Natural killer cell (primary cell): ENCODE data around the gene ACKR3. TPM values are rescaled to one million over a fixed set of nuclear protein-coding genes. Genes with fewer than 3 reads are reported as not detected.

Experiments used
- ATAC-seq, 3 donors: fragments of 150-1000 bp in 2 of 3; fragments of 200-7000 bp in 1 of 3; cut with Tn5 transposase; 1 replicate in 1 of 3; 2 replicates in 2 of 3; pipeline ENCODE4 v1.10.0; 2021; ENCODE audit warnings: mild to moderate bottlenecking in 2 of 3, moderate library complexity in 2 of 3
- DNase-seq, 2 donors: peaks; one replicate each; pipeline versions ENCODE4 v3.0.0 to v3.0.0-alpha.2; 2013 to 2021; ENCODE audit warnings: mixed read lengths in 1 of 2
- H3K27ac ChIP-seq: one replicate; pipeline ENCODE4 v1.5.1; 2013; ENCODE audit warnings: mild to moderate bottlenecking, low read length
- H3K27me3 ChIP-seq: one replicate; pipeline ENCODE4 v1.6.1; 2013; ENCODE audit warnings: low read length; ENCODE audit not compliant: control insufficient read depth, insufficient read depth
- H3K36me3 ChIP-seq: one replicate; pipeline ENCODE4 v1.6.1; 2013; ENCODE audit warnings: low read length; ENCODE audit not compliant: control insufficient read depth, insufficient read depth
- H3K4me1 ChIP-seq: one replicate; pipeline ENCODE4 v1.6.1; 2013; ENCODE audit warnings: low read length; ENCODE audit not compliant: control insufficient read depth, insufficient read depth
- H3K4me3 ChIP-seq: one replicate; pipeline ENCODE4 v1.5.1; 2013; ENCODE audit warnings: low read length
- H3K9me3 ChIP-seq: one replicate; pipeline ENCODE4 v1.6.1; 2013; ENCODE audit warnings: low read length; ENCODE audit not compliant: control insufficient read depth, insufficient read depth
- H3K27ac Mint-ChIP-seq, 2 donors: one replicate each; pipeline ENCODE4 v1.8.0; 2022; ENCODE audit warnings: mild to moderate bottlenecking in 2 of 2, mixed read lengths in 2 of 2, moderate library complexity in 1 of 2
- H3K27me3 Mint-ChIP-seq, 2 donors: one replicate each; pipeline ENCODE4 v1.8.0; 2022; ENCODE audit warnings: low read depth in 2 of 2, mixed read lengths in 2 of 2
- H3K36me3 Mint-ChIP-seq: one replicate; pipeline ENCODE4 v1.8.0; 2022; ENCODE audit warnings: mixed read lengths
- H3K4me1 Mint-ChIP-seq, 2 donors: one replicate each; pipeline ENCODE4 v1.8.0; 2022; ENCODE audit warnings: mixed read lengths in 2 of 2
- H3K4me3 Mint-ChIP-seq: one replicate; pipeline ENCODE4 v1.8.0; 2022; ENCODE audit warnings: mild to moderate bottlenecking, moderate library complexity, mixed read lengths
- H3K9me3 Mint-ChIP-seq, 2 donors: one replicate each; pipeline ENCODE4 v1.8.0; 2022; ENCODE audit warnings: mixed read lengths in 2 of 2
- WGBS: methylation state at CpG from one replicate; pipeline ENCODE4 v1.1.7; 2013; ENCODE audit warnings: missing lambda C conversion rate; ENCODE audit not compliant: insufficient coverage; 5-methylcytosine and 5-hydroxymethylcytosine counted together
- intact Hi-C: fragments of 100-400 bp; cut with micrococcal nuclease; formaldehyde crosslinking; loops from one replicate; pipeline ENCODE4 v1.14.2; 2022
- total RNA-seq, 4 donors: library from RNA; stranded (reverse); fragments of 120-200 nt in 1 of 4; gene quantifications; one replicate each; pipeline versions ENCODE4 v1.2.3 to v1.2.4, GENCODE V29; 2013 to 2022
- TF ChIP-seq, protein P1 (sequence below): fragments of 200-600 bp; IDR thresholded peaks from one replicate; pipeline ENCODE4 v1.8.0; 2022; ENCODE audit warnings: antibody characterized with exemption

The ACKR3 gene
- total RNA-seq, 3 donors from 2014 or later (not counting 1 experiment from before 2014, with no cell fraction given): 4.4 to 5.5 (median 4.6) TPM

DNA sequence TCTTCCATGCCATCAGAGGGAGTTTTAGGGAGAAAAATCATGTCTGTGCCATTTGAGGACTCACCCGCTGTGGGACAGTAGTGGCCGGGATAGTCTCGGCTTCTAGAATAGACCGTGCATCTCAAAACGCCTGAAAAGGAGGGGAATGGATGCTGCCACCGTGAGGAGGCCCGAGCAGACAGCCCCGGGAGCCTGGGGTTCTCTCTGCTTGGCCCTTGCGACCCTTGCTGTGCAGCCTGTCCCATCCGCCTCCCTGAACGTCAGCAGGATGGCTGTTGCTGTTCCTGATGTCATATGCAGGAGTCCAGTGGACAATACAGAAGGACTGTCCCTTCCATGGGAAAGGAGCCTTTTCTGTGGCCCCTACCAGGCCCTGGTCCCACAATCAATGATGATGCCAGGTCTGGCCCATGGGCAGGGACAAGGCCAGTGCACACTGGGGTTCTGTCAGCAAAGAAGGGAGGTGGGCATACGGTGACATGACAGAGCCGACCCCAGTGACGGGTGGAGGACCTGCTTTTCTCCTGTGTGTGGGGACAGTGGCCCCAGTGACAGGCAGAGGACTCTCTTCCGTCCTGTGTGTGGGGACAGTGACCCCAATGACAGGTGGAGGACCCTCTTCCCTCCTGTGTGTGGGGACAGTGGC, 58.8 kb downstream of the ACKR3 start:
- Mint-ChIP-seq H3K27ac (no peak overlapping the region), H3K4me1 (peaks cover 0 to 15% of the 10 kb centered on the region in 2 donors), H3K27me3 (peaks cover 0 to 13% of the 10 kb centered on the region in 2 donors), H3K9me3 (no peaks in the 10 kb centered on the region), H3K4me3 (no peak overlapping the region), H3K36me3 (no peaks in the 10 kb centered on the region)
- ATAC-seq (no peak), DNase-seq (no peak)
- TF ChIP-seq, protein P1, sequence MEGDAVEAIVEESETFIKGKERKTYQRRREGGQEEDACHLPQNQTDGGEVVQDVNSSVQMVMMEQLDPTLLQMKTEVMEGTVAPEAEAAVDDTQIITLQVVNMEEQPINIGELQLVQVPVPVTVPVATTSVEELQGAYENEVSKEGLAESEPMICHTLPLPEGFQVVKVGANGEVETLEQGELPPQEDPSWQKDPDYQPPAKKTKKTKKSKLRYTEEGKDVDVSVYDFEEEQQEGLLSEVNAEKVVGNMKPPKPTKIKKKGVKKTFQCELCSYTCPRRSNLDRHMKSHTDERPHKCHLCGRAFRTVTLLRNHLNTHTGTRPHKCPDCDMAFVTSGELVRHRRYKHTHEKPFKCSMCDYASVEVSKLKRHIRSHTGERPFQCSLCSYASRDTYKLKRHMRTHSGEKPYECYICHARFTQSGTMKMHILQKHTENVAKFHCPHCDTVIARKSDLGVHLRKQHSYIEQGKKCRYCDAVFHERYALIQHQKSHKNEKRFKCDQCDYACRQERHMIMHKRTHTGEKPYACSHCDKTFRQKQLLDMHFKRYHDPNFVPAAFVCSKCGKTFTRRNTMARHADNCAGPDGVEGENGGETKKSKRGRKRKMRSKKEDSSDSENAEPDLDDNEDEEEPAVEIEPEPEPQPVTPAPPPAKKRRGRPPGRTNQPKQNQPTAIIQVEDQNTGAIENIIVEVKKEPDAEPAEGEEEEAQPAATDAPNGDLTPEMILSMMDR: no peak
- H3K27ac ChIP-seq: no peak overlapping the region
- WGBS: 80% methylated on average over 15 of the region's 15 CpGs
- no peaks in the 10 kb centered on the region for H3K4me1 ChIP-seq
- H3K4me3 ChIP-seq: no peak overlapping the region
- no peaks in the 10 kb centered on the region for H3K36me3 ChIP-seq
- intact Hi-C loops: no loop called here
- no peaks in the 10 kb centered on the region for H3K27me3 ChIP-seq
- H3K9me3 ChIP-seq: no peaks in the 10 kb centered on the region

DNA sequence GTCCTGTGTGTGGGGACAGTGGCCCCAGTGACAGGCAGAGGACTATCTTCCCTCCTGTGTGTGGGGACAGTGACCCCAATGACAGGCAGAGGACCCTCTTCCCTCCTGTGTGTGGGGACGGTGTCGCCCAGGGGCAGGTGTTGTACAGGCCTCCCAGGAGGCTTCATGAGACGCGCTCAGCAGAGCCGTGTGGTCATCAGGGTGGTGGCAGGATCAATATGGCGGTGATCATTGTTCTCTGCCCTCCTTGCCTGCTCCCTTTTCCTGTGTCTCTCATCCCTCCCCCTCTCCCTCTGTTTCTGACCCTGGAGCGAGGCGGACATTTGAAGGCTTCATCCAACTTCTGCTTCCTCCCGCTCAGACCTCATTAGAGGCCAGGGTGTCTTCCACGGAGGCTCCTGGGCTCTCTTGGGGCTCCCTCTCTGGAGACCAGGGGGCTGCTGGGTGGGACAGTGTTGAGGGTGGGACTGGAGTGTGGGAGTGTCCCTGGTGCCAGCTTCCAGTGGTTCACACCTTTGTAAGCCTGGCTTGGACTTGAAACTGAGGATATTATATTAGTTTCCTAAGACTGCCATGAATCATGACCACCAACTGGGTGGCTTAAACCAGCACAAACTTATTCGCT, 59.5 kb downstream of the ACKR3 start:
- Histone ChIP-seq H3K4me3 (no peak overlapping the region), H3K4me1 (no peaks in the 10 kb centered on the region), H3K27ac (no peak overlapping the region), H3K36me3 (no peaks in the 10 kb centered on the region), H3K9me3 (no peaks in the 10 kb centered on the region), H3K27me3 (no peaks in the 10 kb centered on the region)
- no peaks in the 10 kb centered on the region for H3K36me3 Mint-ChIP-seq
- no peaks in the 10 kb centered on the region for H3K9me3 Mint-ChIP-seq
- DNase-seq (no peak), ATAC-seq (no peak)
- H3K4me3 Mint-ChIP-seq: no peak overlapping the region
- TF ChIP-seq, protein P1: no peak
- no peak overlapping the region for H3K27ac Mint-ChIP-seq
- H3K27me3 Mint-ChIP-seq: peaks cover 0 to 14% of the 10 kb centered on the region in 2 donors
- peaks cover 0 to 15% of the 10 kb centered on the region in 2 donors for H3K4me1 Mint-ChIP-seq
- 76% methylated on average over 11 of the region's 11 CpGs for WGBS
- intact Hi-C loops: no loop called here

GRCh38 chr2:236629961-236630872, 60.6 kb downstream of the ACKR3 start:
- TF ChIP-seq, protein P1: no peak
- intact Hi-C loops: no loop called here
- H3K4me1 Mint-ChIP-seq: peaks cover 0 to 15% of the 10 kb centered on the region in 2 donors
- no peaks in the 10 kb centered on the region for H3K4me1 ChIP-seq
- no peak for ATAC-seq
- H3K4me3 Mint-ChIP-seq: no peak overlapping the region
- no peaks in the 10 kb centered on the region for H3K36me3 ChIP-seq
- H3K27me3 Mint-ChIP-seq: peaks cover 0 to 16% of the 10 kb centered on the region in 2 donors
- no peaks in the 10 kb centered on the region for H3K9me3 Mint-ChIP-seq
- no peaks in the 10 kb centered on the region for H3K27me3 ChIP-seq
- no peak for DNase-seq
- H3K9me3 ChIP-seq: no peaks in the 10 kb centered on the region
- no peaks in the 10 kb centered on the region for H3K36me3 Mint-ChIP-seq
- no peak overlapping the region for H3K27ac ChIP-seq
- no peak overlapping the region for H3K27ac Mint-ChIP-seq
- H3K4me3 ChIP-seq: no peak overlapping the region
- 92% methylated on average over 15 of the region's 16 CpGs for WGBS
